Fibroblast of skin of left quadriceps (primary cell): ENCODE measurements around the gene SIGLEC11.
"Not testable (repeated sequence)": the region's sequence is repeated elsewhere in the genome, so short reads cannot be mapped to it uniquely, and the experiment has no call there.

ENCODE experiments used
- DNase-seq, 2 experiments: peaks; one replicate each; pipeline ENCODE4 v3.0.0-alpha.2; 2013; ENCODE audit warnings: low read depth in 2 of 2

Gene SIGLEC11

GRCh38 chr19:49981603-49982593 lies 20.9 kb upstream of the SIGLEC11 start:
- DNase-seq: no peak

DNA sequence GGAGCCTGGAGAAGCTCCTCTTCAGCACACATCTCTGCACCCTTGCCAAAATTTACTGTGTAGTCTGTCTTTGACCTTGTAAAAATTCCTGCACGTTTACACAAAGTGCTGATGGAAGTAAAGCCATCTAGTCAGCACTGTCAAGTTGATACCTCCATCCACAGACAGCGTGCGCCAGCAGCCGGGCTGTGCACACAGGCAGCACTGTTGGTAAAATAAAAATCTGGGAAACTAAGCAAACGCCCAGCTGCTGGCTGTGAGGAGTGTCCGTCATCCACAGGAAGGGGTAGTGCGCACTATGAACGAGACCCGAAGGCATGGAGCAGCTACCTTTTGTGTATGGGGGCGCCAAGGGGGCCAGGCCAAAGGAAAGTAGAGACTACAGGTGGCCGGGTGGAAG lies 17.4 kb upstream of the SIGLEC11 start:
- no peak for DNase-seq

DNA sequence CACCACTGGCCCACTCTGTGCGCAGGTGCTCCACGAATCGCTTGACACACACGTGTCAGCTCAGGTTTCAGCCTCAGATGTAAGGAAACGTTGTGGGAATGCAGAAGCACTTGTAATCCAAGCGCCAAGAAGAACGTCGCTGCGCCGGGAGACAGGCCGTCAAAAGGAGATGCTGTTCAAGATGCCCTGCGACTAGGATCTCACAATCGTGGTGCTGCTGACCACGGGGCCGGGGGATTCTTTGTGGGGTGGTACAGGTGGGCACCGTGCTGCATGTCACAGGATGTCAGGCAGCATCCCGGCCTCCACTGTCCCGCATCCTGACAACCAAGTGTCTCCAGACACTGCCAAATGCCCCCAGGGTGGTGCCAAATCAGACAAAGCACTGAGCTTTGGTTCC lies 16.9 kb upstream of the SIGLEC11 start:
- no peak for DNase-seq

DNA sequence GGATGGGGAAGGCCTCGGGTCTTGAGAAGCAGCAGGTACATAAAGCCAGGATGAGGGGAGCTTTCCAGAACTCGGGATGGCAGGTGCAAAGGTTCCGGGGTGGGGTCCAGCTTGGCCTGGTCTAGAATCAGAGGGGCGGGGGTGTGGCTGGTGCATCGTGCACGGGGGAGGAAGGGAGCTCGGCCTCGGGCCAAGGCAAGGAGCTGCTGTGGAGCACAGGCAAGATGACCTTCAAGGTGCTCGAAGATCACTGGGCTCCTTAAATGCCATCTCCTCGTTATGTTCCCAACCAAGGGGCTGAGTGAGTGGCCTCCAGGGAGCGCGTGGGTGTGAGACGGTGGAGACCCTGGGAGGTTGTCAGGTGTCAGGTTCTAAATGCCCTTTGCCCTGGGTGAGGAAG lies 16.1 kb upstream of the SIGLEC11 start:
- no peak for DNase-seq

DNA sequence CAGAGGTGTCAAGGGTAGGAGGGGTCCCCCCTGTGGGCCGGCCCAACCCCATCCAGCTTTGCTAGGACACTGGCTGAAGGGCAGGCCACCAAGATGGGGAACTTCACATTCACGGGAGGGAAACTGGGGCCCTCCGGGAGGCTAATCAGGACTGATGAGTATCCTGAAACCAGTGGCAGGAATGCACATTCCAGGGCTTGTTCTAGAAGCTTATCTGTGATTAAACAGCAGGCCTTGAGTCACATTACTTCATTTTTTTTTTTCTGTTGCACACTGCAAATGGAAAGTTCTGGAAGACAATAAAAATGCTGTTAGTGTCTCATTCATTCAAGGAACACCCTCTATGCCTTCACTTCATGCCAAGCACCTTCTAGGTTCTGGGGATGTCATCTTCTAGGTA lies 15.5 kb upstream of the SIGLEC11 start:
- no peak for DNase-seq

GRCh38 chr19:49975051-49975450 lies 14.1 kb upstream of the SIGLEC11 start:
- no peak for DNase-seq

GRCh38 chr19:49973987-49974386 lies 13.0 kb upstream of the SIGLEC11 start:
- no peak for DNase-seq

DNA sequence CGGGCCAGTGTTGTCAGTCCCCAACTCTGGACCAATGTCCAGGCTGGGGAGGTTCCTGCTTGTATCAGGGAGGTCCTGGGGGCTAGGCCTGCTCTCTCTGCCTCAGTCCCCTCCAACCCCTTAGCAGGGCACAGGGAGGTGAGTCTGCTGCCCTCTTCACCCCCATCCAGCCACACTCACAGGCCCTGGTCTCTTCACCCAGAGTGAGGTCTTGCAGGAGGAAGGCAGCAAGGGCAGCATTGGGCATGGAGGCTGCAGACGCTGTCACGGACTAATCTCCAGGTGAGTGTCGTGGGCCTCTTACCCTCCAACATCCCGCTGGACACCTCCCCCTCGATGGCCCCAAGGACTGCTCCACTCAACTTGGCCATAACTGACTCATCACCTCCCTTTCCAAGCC lies 11.9 kb upstream of the SIGLEC11 start:
- DNase-seq: no peak

- no peak for DNase-seq
Observed at GRCh38 chr19:49971991-49972411, 11.0 kb upstream of the SIGLEC11 start.

- not testable (repeated sequence) for DNase-seq
Observed at GRCh38 chr19:49969355-49969754, 8.4 kb upstream of the SIGLEC11 start.

- no peak for DNase-seq
Observed at GRCh38 chr19:49968279-49968922, 7.4 kb upstream of the SIGLEC11 start.

- DNase-seq: not testable (repeated sequence)
Observed at GRCh38 chr19:49959892-49960291, 1.1 kb downstream of the SIGLEC11 start.

GRCh38 chr19:49958596-49958995 lies 2.4 kb downstream of the SIGLEC11 start:
- not testable (repeated sequence) for DNase-seq

DNA sequence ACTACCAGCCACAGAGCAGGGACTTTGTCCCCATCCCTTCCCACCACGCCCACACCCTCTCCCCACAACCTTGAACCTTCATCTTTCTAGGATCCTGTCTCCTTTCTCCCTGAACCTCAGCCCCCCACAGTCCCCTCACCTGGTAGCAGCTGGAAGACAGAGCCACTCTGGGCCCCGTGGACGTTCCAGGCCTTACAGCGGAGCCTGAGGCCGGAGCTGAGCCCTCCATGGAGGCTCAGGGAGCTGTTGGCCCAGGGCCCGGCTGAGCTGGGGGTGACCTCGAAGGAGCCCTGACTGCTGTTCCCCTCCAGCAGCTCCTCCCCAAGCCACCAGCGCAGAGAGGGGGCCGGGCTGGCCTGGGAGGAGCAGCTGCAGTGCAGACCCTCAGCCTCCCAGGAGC lies 2.8 kb downstream of the SIGLEC11 start:
- not testable (repeated sequence) for DNase-seq

- no peak for DNase-seq
Observed at GRCh38 chr19:49957262-49957915, 3.6 kb downstream of the SIGLEC11 start.

DNA sequence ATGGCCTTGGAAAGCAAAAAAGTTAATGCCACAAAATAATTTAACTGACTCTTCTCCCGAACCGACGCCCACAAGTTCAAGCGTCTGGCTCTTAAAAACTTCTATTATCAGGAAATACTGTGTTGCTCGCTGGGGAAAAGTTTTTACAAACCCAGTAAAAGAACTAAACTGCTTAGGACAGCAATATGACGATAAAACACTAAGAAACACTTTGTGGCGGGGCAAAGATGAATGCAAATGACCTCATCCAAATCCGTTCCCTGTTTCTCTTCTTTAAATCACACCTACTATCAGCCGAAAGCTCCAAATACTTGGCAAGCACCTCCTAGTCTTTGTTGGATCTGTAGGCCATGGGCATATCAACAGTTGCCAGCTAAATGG lies 4.9 kb downstream of the SIGLEC11 start:
- DNase-seq: no peak

DNA sequence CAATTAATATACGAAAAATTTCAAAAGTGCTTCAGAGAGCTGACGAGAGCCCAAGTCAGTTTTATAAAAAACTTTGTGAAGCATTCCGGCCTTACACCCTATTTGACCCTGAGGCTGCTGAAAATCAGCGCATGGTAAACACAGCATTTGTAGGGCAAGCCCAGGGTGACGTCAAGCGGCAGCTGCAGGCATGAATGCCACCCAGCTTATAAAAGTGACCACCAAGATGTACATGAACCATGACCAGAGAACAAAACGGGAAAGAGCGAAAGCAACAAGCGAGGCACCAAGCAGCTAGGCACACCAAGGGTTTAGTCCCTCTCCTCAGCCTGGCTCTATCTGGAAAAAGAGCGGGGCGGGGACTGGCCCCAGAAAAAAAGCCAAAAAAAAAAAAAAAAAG lies 6.0 kb downstream of the SIGLEC11 start:
- no peak for DNase-seq

DNA sequence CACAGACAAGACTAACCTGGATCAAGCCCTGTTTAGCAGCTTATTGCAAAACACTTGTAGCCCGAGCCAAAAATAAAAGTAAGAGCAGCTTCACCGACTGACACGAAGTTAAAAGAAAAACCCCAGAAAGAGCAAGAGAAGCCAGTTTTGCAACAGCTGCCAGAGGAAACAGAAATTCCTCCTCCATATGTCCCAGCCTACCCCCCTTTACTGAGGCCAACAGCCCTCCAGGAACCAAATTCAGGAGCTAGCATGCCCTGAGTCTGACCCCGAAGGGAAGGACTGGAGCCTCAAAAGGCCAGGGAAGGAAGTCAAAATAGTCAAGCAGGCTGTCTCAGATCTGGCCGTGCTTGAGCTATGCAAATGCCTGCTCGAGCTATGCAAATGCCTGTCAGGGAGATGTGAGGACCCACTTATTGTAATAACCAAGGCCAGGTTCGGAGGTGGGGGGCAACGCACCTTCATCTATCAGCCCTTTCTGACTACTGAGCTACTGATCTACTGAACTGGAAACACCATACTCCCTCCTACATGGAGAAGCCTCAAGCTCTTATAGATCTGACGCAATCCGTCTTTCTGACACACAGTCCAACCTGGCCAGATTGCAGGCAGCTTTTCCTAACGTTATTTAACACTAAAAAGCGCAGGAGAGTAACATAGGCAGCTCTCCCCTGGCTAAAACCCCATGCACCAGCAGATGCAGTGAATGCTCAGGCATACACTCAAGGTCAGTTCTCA lies 6.7 kb downstream of the SIGLEC11 start:
- no peak for DNase-seq

GRCh38 chr19:49953416-49953815 lies 7.6 kb downstream of the SIGLEC11 start:
- DNase-seq: no peak

DNA sequence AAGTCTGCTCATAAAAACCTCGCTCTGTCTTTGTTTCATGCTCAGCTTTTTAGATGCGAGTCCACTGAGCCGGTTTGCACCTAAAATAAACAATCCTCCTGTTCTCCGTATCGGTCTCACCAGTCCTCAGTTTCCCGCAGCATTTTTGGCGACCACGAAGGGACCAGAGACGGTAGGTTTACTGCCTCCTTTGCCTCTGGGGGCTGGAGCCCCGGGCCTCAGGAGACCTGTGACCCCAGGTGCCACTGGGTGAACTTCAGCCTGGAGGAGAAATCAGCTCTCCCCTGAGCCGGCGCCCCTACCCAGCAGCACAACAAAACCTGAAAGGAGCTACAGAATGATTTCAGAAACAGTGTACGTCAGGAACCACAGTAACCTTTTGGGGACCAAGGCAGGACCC lies 8.1 kb downstream of the SIGLEC11 start:
- DNase-seq: no peak

DNA sequence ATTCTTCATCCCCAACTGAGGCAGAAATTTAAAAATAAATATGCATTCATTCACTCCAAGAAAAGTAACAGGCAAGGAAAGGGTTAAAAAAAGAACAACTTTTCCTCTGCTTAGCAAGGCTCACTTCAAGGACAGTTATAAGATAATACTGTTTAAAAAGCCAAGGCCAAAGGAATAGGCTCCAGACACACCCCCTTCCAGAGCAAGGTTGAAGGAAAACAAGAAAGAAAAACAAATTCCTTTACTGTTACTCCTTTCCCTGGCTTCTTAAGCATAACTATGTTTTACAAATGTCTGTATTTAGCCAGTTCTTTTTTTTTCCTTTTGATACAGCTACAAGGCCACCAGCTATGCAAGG lies 8.5 kb downstream of the SIGLEC11 start:
- no peak for DNase-seq
